Activated CD8-positive, alpha-beta memory T cell treated with anti-CD3 and anti-CD28 coated beads, Interleukin-2, amount 50 U/mL, for 24 hours (primary cell): ENCODE results near the gene SNX1.

Source experiments
- DNase-seq: peaks from one replicate; pipeline ENCODE4 v3.0.0-alpha.2; 2020; ENCODE audit errors: extremely low read depth

SNX1 gene

DNA sequence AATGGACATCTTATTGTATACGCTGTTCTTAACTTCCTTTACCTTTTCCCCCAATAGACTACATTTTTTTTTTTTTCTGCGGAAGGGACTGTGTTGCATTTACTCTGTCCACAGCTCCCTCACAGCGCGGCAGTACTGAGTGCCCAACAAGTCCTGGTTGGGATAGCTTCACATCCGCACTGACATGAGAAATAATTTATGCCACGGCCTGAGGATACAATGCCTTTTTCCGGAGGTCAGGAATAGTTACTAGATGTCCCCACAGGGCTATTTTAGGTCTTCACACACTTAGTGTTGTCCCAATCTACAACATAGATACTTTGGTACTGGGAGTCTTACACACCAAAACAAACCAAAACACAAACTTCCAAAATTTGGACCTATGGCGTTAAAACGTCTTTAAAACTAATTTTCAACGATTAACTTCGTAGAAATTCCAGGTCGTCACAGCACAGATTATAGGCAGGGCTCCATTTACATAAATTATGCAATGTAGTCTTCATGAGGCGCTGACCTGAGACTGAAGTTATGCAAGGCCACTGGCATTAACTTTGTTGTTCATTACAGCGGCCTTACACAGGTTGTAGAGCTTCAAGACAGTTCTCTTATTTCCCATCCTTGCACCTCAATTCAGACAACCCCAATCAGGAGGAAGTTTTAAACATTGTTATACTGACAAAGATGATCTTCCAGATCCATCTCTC is 68.0 kb downstream of the SNX1 start:
- no peak for DNase-seq

DNA sequence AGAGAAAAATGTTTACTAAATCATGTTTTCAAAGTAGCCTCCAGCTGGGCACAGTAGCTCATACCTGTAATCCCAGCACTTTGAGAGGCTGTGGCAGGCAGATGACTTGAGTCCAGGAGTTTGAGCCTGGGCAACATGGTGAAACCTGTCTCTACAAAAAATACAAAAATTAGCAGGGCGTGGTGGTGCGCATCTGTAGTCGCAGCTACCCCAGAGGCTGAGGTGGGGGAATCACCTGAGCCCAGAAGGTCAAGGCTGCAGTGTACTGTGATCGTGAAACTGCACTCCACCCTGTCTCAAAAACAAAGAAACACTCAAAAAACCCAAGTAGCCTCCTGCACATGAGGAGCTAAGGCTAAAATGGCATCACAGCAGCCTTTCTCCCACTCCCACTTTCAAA is 68.7 kb downstream of the SNX1 start:
- DNase-seq = no peak

DNA sequence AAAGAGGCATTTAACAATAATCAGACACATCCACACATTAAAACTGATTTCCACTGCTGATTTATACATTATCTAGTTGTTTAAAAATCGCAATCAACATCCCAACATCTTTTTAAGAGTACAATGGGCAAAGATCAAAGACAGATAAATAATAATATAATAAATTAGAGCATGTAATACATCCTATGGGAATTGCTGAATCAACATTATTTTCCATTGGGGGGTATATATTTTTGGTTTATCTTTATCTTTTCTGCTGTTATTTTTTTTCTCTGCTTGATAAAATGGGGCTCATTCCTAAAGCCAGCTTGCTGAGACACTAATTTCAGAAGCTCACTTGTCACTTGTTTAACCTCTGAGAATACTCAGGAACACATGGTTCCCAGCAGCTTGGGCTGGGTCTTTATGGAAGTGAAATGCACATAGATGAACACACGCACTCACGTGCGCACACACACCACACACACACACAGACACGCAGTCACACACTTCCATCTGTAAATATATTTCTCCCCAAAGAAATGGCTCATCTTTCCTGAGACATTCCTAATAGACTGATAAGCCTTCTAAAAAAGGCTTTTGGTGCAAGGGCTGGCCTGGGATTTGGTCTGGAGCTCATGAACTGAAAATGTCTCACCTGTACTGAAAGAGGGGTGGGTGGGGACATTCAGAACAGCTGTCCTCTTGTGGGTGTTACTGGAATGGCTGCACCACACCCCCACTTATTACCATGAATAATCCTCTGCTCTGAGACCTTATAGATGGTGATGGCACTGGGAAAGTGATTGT is 70.5 kb downstream of the SNX1 start:
- no peak for DNase-seq

DNA sequence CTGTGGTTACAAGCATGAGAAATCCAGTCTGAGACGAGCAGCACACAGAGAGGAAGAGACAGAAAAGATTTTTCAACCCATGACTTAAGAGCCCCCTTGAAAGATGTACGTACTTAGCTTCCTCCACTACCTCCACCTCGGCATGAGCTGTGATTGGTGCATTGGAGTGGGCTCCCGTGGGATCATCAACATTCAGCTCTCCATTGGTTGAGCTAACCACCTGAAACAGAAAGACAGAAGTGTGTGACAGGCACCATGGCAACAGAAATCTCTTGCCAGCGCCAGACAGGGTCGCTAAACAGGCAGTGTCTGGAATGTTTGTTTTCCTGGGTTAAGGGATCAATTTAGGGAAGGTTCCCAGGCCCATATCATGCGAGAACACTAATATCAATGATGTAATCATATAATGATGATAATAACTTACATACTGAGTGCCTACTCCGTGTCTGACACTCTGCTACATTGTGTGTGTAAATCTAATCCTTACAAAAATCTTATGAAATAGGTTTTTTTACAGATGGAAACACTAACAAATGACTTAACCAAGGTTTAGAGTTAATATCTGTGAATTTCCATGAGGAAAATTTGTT is 84.5 kb downstream of the SNX1 start:
- no peak for DNase-seq

DNA sequence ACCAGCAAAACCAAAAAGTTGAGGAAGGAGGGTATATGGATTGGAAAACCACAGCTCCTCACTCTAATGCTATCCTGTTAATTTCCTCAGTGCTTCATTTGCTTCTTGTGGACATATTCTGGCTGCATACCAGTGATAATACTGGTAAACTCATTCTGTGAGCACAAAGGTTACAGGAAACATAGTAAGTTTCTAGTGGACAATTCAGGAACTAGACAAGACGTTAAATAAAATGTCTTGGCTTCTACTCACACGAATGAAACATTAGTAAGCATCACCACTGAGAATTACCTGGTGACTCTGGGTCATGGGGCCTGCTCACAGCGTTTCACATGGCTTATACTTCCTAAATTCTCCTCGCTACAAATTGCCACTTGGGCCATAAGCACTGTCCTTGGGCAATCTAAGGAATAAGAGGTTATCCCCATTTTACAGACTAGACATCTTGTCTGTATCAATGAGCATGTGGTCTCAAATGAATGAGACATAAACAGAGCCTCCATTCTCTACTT is 87.1 kb downstream of the SNX1 start:
- no peak for DNase-seq

DNA sequence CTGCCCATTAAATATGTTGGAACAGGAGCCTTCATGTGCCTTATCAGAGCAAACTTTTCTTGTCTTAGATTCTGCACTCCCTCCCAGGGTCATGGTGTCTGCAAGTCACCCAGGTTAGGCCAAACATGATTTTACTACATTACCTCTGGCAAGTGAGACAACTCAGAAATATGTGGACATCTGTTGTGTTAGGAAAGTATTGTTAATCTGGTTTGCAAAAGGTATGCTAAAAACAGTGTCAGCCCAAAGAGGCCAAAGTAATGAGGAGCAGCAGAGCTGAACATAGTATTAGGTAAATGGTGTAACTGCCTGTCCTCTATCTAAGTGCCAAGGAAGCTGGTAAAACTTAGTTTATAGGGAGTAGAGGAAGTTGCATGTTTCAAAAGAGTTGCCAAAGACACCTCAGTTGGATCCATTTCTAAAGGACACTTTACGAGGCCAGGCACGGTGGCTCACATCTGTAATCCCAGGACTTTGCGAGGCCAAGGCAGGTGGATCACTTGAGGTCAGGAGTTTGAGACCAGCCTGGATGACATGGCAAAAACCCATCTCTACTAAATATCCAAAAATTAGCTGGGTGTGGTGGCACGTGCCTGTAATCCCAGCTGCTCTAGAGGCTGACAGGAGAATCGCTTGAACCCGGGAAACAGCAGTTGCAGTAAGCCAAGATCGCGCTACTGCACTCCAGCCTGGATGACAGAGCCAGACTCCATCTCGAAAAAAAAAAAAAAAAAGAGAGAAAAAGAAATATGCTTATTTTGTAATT is 89.5 kb downstream of the SNX1 start:
- no peak for DNase-seq

DNA sequence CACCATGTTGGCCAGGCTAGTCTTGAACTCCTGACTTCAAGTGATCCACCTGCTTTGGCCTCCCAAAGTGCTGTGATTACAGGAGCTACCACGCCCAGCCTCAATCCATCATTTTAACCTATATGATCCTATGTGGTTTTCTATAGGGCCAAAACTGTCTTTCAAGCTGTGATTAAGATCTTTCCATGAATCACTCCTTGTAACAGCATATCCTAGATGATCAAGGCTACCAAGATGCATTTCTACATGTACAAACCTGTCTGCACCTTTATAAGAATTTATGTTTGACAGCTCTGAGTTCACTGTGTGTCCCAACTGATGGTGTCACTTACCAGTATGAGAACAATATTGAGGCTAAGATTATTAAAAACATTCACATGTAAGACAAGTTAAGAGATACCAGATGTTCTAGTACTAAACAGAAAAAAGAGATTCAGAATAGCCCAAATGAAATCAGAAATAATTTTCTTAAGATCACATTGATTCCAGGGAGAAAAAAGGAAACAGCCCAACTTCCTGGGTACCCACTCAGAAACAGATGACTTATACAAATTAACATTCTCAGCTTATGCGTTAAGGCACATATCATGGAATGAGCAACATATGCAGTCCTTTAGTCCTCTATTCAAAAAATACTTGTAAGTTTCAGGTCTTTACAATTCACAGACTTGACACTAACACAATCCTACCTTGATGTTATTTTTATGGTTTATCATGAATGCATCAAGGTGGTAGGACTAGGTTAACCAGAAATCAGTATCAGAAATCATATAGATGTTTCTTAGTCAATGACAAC is 91.8 kb downstream of the SNX1 start:
- no peak for DNase-seq
